IMR-90 (cell line): ENCODE results near the gene GLP2R. TPM values are rescaled to one million over a fixed set of nuclear protein-coding genes. Genes with fewer than 3 reads are reported as not detected.

ENCODE experiments used
- ATAC-seq: fragments of 200-7000 bp; cut with Tn5 transposase; 2 replicates; pipeline ENCODE4 v1.9.1; 2020; ENCODE audit warnings: low read depth, mild to moderate bottlenecking, moderate library complexity
- BruUV-seq: library from RNA; stranded (reverse); fragments of 400-500 nt; replicated peaks from 2 replicates; lab custom pipeline; 2021; lab: Mats Ljungman, UMichigan
- CTCF ChIA-PET: fragments of 300-600 bp; formaldehyde crosslinking; extraction: SDS; loops from one replicate; lab custom pipeline; 2021; ENCODE audit warnings: antibody characterized with exemption; lab: Yijun Ruan, JAX
- POLR2A ChIA-PET: fragments of 300-600 bp; sonication (Branson Sonifier 250); formaldehyde crosslinking; loops from one replicate; lab custom pipeline; 2022; ENCODE audit warnings: antibody characterized with exemption; ENCODE audit not compliant: unreplicated experiment; lab: Charles Lee
- DNase-seq: peaks from one replicate; pipeline ENCODE4 v3.0.0; 2013
- H2AFZ ChIP-seq: replicated peaks from 2 replicates; pipeline ENCODE3; 2013; ENCODE audit warnings: low read length, mild to moderate bottlenecking; ENCODE audit not compliant: poor library complexity
- H2AK5ac ChIP-seq: 2 replicates; pipeline ENCODE4 v1.6.1; 2013; ENCODE audit warnings: low read depth, low read length, inconsistent platforms
- H2AK9ac ChIP-seq: replicated peaks from 2 replicates; pipeline ENCODE3; 2013; ENCODE audit warnings: mild to moderate bottlenecking, low read depth, low read length, moderate library complexity; ENCODE audit not compliant: poor library complexity
- H2BK120ac ChIP-seq: 2 replicates; pipeline ENCODE4 v1.6.1; 2013; ENCODE audit warnings: low read depth, low read length, inconsistent platforms
- H2BK15ac ChIP-seq: 3 replicates; pipeline ENCODE4 v1.6.1; 2013; ENCODE audit warnings: low read depth, low read length, inconsistent platforms
- H2BK20ac ChIP-seq: 2 replicates; pipeline ENCODE4 v1.6.1; 2013; ENCODE audit warnings: low read depth, mild to moderate bottlenecking, inconsistent platforms, low read length, moderate library complexity
- H2BK5ac ChIP-seq: 2 replicates; pipeline ENCODE4 v1.6.1; 2013; ENCODE audit warnings: mild to moderate bottlenecking, low read depth, low read length, inconsistent platforms; ENCODE audit not compliant: poor library complexity, severe bottlenecking
- H3K14ac ChIP-seq: replicated peaks from 2 replicates; pipeline ENCODE4 v1.6.1; 2013; ENCODE audit warnings: low read depth, low read length, inconsistent platforms
- H3K18ac ChIP-seq: 2 replicates; pipeline ENCODE4 v1.6.1; 2013; ENCODE audit warnings: low read depth, low read length, control low read depth
- H3K23ac ChIP-seq: 2 replicates; pipeline ENCODE4 v1.6.1; 2013; ENCODE audit warnings: low read depth, low read length, inconsistent platforms
- H3K27ac ChIP-seq: 2 replicates; pipeline ENCODE4 v1.5.1; 2013; ENCODE audit warnings: mild to moderate bottlenecking, control low read depth, low read length; ENCODE audit not compliant: insufficient read depth
- H3K27me3 ChIP-seq: 2 replicates; pipeline ENCODE4 v1.6.1; 2013; ENCODE audit warnings: low read length; ENCODE audit not compliant: control insufficient read depth, insufficient read depth
- H3K36me3 ChIP-seq: 2 replicates; pipeline ENCODE4 v1.6.1; 2013; ENCODE audit warnings: low read length, mixed read lengths; ENCODE audit not compliant: control insufficient read depth, insufficient read depth
- H3K4ac ChIP-seq: 2 replicates; pipeline ENCODE4 v1.6.1; 2013; ENCODE audit warnings: low read depth, low read length, inconsistent platforms
- H3K4me1 ChIP-seq: 2 replicates; pipeline ENCODE4 v1.6.1; 2013; ENCODE audit warnings: low read length, mixed read lengths; ENCODE audit not compliant: control insufficient read depth, insufficient read depth
- H3K4me2 ChIP-seq: 2 replicates; pipeline ENCODE4 v1.6.1; 2013; ENCODE audit warnings: low read depth, mild to moderate bottlenecking, control low read depth, low read length, moderate library complexity
- H3K4me3 ChIP-seq: 2 replicates; pipeline ENCODE4 v1.5.1; 2013; ENCODE audit warnings: low read depth, mild to moderate bottlenecking, control low read depth, low read length, moderate library complexity; ENCODE audit not compliant: insufficient read depth
- H3K56ac ChIP-seq: 2 replicates; pipeline ENCODE4 v1.6.1; 2013; ENCODE audit warnings: low read length, inconsistent platforms; ENCODE audit not compliant: insufficient read depth; ENCODE audit errors: extremely low read depth
- H3K79me1 ChIP-seq, 2 experiments: 2 replicates each; pipeline ENCODE4 v1.6.1; 2013; ENCODE audit warnings: low read length in 2 of 2, inconsistent platforms in 1 of 2, low read depth in 1 of 2
- H3K9ac ChIP-seq: 2 replicates; pipeline ENCODE4 v1.6.1; 2013; ENCODE audit warnings: low read depth, low read length, control low read depth
- H3K9me1 ChIP-seq: 2 replicates; pipeline ENCODE4 v1.6.1; 2013; ENCODE audit warnings: low read length, inconsistent platforms; ENCODE audit not compliant: insufficient read depth
- H3K9me3 ChIP-seq: 2 replicates; pipeline ENCODE4 v1.6.1; 2013; ENCODE audit warnings: low read length; ENCODE audit not compliant: control insufficient read depth, insufficient read depth
- H4K20me1 ChIP-seq: 2 replicates; pipeline ENCODE4 v1.6.1; 2013; ENCODE audit warnings: low read length, inconsistent platforms; ENCODE audit not compliant: insufficient read depth
- H4K5ac ChIP-seq: 2 replicates; pipeline ENCODE4 v1.6.1; 2013; ENCODE audit warnings: mild to moderate bottlenecking, low read depth, low read length, control low read depth
- H4K8ac ChIP-seq, 2 experiments: 2 replicates each; pipeline ENCODE4 v1.6.1; 2013; ENCODE audit warnings: low read depth in 2 of 2, low read length in 2 of 2, control low read depth in 1 of 2, inconsistent platforms in 1 of 2
- H4K91ac ChIP-seq: 2 replicates; pipeline ENCODE4 v1.6.1; 2013; ENCODE audit warnings: low read depth, low read length, inconsistent platforms; ENCODE audit not compliant: insufficient read depth
- BHLHE40 ChIP-seq: fragments of 150-350 bp; IDR thresholded peaks from 2 replicates; pipeline ENCODE4 v1.6.1; 2016; ENCODE audit warnings: mild to moderate bottlenecking, low read depth, low read length
- CEBPB ChIP-seq: IDR thresholded peaks from 2 replicates; pipeline ENCODE4 v1.6.1; 2012; ENCODE audit warnings: low read depth, low read length, improper control_type of control experiment
- CHD1 ChIP-seq: IDR thresholded peaks from 2 replicates; pipeline ENCODE4 v1.6.1; 2012; ENCODE audit warnings: low read depth, low read length, improper control_type of control experiment
- FOS ChIP-seq: fragments of 150-350 bp; IDR thresholded peaks from 2 replicates; pipeline ENCODE4 v1.6.1; 2016; ENCODE audit warnings: low read depth, low read length
- MAFK ChIP-seq: IDR thresholded peaks from 2 replicates; pipeline ENCODE4 v1.6.1; 2012; ENCODE audit warnings: low read depth, low read length, improper control_type of control experiment
- MAZ ChIP-seq: IDR thresholded peaks from 2 replicates; pipeline ENCODE4 v1.6.1; 2012; ENCODE audit warnings: low read depth, mild to moderate bottlenecking, low read length, improper control_type of control experiment, moderate library complexity, borderline replicate concordance
- MXI1 ChIP-seq: IDR thresholded peaks from 2 replicates; pipeline ENCODE4 v1.6.1; 2012; ENCODE audit warnings: low read depth, mild to moderate bottlenecking, low read length, moderate library complexity, borderline replicate concordance
- NFE2L2 ChIP-seq: fragments of 150-350 bp; IDR thresholded peaks from 2 replicates; pipeline ENCODE4 v1.6.1; 2016; ENCODE audit warnings: low read depth, mild to moderate bottlenecking, low read length
- POLR2A ChIP-seq: IDR thresholded peaks from 2 replicates; pipeline ENCODE4 v1.6.1; 2012; ENCODE audit warnings: mild to moderate bottlenecking, low read depth, low read length
- RAD21 ChIP-seq: IDR thresholded peaks from 2 replicates; pipeline ENCODE4 v1.6.1; 2012; ENCODE audit warnings: low read length, improper control_type of control experiment
- RCOR1 ChIP-seq: IDR thresholded peaks from 2 replicates; pipeline ENCODE4 v1.6.1; 2012; ENCODE audit warnings: mild to moderate bottlenecking, low read length, improper control_type of control experiment; ENCODE audit not compliant: insufficient replicate concordance
- RFX5 ChIP-seq: IDR thresholded peaks from 2 replicates; pipeline ENCODE4 v1.8.0; 2012; ENCODE audit warnings: low read depth, mild to moderate bottlenecking, low read length, moderate library complexity
- SMC3 ChIP-seq: fragments of 150-350 bp; IDR thresholded peaks from 2 replicates; pipeline ENCODE4 v1.6.1; 2016; ENCODE audit warnings: low read depth, mild to moderate bottlenecking, antibody characterized with exemption, low read length, moderate library complexity
- WGBS, 2 experiments: methylation state at CpG; one replicate each; pipeline versions ENCODE4 v1.1.5 to v1.1.7; 2013; ENCODE audit warnings: missing lambda C conversion rate in 2 of 2; ENCODE audit not compliant: insufficient read length in 1 of 2; ENCODE audit errors: extremely low coverage in 2 of 2; 5-methylcytosine and 5-hydroxymethylcytosine counted together
- dilution Hi-C: fragments of 300-500 bp; cut with HindIII; formaldehyde crosslinking; loops from one replicate; pipeline ENCODE4 v1.14.3; 2018; ENCODE audit warnings: low sequenced_read_pairs; ENCODE audit not compliant: unreplicated experiment
- in situ Hi-C: fragments of 300-500 bp; cut with MboI; formaldehyde crosslinking; loops from 3 replicates; pipeline ENCODE4 v1.14.3; 2019; ENCODE audit warnings: low sequenced_read_pairs, inconsistent platforms, mixed read lengths
- intact Hi-C: fragments of 100-400 bp; cut with micrococcal nuclease; formaldehyde crosslinking; loops from 2 replicates; pipeline ENCODE4 v1.10.0; 2022
- polyA plus RNA-seq, 3 experiments: library from polyadenylated mRNA; depleted of rRNA; stranded (reverse); fragments of >200 nt; gene quantifications; 2 replicates each; pipeline ENCODE4 v1.2.3, GENCODE V29; 2012; ENCODE audit warnings: low replicate concordance in 1 of 3
- total RNA-seq: library from RNA; depleted of rRNA; stranded (reverse); fragments of >200 nt; gene quantifications from 2 replicates; pipeline ENCODE4 v1.2.3, GENCODE V29; 2012
- TF ChIP-seq, protein P1 (sequence below): fragments of 150-350 bp; IDR thresholded peaks from 2 replicates; pipeline ENCODE4 v1.6.1; 2016; ENCODE audit warnings: low read depth, mild to moderate bottlenecking, low read length, moderate library complexity, borderline replicate concordance
- TF ChIP-seq, protein P2 (sequence below): fragments of 150-350 bp; IDR thresholded peaks from 2 replicates; pipeline ENCODE4 v1.6.1; 2017; ENCODE audit warnings: mild to moderate bottlenecking, antibody characterized with exemption, low read length, low read depth
- TF ChIP-seq, protein P3 (sequence below): conservative IDR thresholded peaks from 2 replicates; pipeline ENCODE4 v1.5.1; 2012; ENCODE audit warnings: mild to moderate bottlenecking, low read depth, low read length, improper control_type of control experiment

Gene GLP2R
- total and polyA plus RNA-seq, 2 of the 4 experiments (the other 2 are of a cell fraction) = 0.07 TPM; not detected in 1

DNA sequence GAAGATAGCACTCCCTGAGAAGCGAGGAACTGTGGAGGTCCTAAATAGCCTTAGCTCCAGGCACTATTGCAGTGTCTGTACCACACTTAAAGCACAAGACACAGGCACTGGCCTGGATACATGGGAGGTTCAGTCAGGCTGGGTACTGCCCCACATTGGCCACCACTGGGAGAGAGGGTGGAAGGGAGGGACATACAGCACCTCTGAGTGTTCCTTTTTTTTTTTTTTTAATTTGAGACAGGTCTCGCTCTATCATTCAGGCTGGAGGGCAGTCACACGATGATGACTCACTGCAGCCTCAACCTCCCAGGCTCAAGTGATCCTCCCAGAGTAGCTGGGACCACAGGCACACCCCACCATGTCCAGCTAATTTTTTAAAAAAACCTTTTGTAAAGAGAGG lies 5.3 kb upstream of the GLP2R start:
- no peak overlapping the region for H2BK5ac ChIP-seq
- no peaks in the 10 kb centered on the region for H3K36me3 ChIP-seq
- H3K23ac ChIP-seq = no peak overlapping the region
- no peak overlapping the region for H4K5ac ChIP-seq
- dilution Hi-C loops = no loop called here
- H3K4me3 ChIP-seq = no peak overlapping the region
- no peak overlapping the region for H2AK9ac ChIP-seq
- in situ Hi-C loops = no loop called here
- ChIA-PET CTCF (no interaction called here), POLR2A (no interaction called here)
- no peak overlapping the region for H2AK5ac ChIP-seq
- H3K14ac ChIP-seq = no peak overlapping the region
- H3K9me3 ChIP-seq = peaks cover 2% of the 10 kb centered on the region; the same call in 1 of the 2 replicates
- no peak overlapping the region for H3K56ac ChIP-seq
- DNase-seq (no peak), ATAC-seq (no peak)
- H2BK120ac ChIP-seq = no peak overlapping the region
- intact Hi-C loops = no loop called here
- TF ChIP-seq POLR2A (no peak), MXI1 (no peak), RCOR1 (no peak), RFX5 (no peak), FOS (no peak), CEBPB (no peak), NFE2L2 (no peak), CHD1 (no peak), MAZ (no peak), RAD21 (no peak), MAFK (no peak), BHLHE40 (no peak), SMC3 (no peak)
- TF ChIP-seq, protein P1, sequence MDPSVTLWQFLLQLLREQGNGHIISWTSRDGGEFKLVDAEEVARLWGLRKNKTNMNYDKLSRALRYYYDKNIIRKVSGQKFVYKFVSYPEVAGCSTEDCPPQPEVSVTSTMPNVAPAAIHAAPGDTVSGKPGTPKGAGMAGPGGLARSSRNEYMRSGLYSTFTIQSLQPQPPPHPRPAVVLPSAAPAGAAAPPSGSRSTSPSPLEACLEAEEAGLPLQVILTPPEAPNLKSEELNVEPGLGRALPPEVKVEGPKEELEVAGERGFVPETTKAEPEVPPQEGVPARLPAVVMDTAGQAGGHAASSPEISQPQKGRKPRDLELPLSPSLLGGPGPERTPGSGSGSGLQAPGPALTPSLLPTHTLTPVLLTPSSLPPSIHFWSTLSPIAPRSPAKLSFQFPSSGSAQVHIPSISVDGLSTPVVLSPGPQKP = no peak
- TF ChIP-seq, protein P2, sequence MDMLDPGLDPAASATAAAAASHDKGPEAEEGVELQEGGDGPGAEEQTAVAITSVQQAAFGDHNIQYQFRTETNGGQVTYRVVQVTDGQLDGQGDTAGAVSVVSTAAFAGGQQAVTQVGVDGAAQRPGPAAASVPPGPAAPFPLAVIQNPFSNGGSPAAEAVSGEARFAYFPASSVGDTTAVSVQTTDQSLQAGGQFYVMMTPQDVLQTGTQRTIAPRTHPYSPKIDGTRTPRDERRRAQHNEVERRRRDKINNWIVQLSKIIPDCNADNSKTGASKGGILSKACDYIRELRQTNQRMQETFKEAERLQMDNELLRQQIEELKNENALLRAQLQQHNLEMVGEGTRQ = no peak
- TF ChIP-seq, protein P3, sequence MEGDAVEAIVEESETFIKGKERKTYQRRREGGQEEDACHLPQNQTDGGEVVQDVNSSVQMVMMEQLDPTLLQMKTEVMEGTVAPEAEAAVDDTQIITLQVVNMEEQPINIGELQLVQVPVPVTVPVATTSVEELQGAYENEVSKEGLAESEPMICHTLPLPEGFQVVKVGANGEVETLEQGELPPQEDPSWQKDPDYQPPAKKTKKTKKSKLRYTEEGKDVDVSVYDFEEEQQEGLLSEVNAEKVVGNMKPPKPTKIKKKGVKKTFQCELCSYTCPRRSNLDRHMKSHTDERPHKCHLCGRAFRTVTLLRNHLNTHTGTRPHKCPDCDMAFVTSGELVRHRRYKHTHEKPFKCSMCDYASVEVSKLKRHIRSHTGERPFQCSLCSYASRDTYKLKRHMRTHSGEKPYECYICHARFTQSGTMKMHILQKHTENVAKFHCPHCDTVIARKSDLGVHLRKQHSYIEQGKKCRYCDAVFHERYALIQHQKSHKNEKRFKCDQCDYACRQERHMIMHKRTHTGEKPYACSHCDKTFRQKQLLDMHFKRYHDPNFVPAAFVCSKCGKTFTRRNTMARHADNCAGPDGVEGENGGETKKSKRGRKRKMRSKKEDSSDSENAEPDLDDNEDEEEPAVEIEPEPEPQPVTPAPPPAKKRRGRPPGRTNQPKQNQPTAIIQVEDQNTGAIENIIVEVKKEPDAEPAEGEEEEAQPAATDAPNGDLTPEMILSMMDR = no peak
- BruUV-seq = no TSS peak
- no peaks in the 10 kb centered on the region for H4K20me1 ChIP-seq
- no peak overlapping the region for H3K4me2 ChIP-seq
- H3K9ac ChIP-seq = no peak overlapping the region
- no peaks in the 10 kb centered on the region for H3K79me1 ChIP-seq
- H3K18ac ChIP-seq = no peak overlapping the region
- H4K91ac ChIP-seq = no peak overlapping the region
- no peaks in the 10 kb centered on the region for H3K4me1 ChIP-seq
- no peak overlapping the region for H4K8ac ChIP-seq
- H3K9me1 ChIP-seq = no peaks in the 10 kb centered on the region
- no peak overlapping the region for H2AFZ ChIP-seq
- no peak overlapping the region for H3K27ac ChIP-seq
- H2BK15ac ChIP-seq = no peak overlapping the region
- no peak overlapping the region for H2BK20ac ChIP-seq
- WGBS, 2 experiments = no CpG with 5 or more reads among the region's 3 CpGs
- no peak overlapping the region for H3K4ac ChIP-seq
- no peaks in the 10 kb centered on the region for H3K27me3 ChIP-seq
